HG03432 (cell line): ENCODE results near the gene AUH.
"Not testable (repeated sequence)": the region's sequence is repeated elsewhere in the genome, so short reads cannot be mapped to it uniquely, and the experiment has no call there.

ENCODE experiments used
- ATAC-seq: cut with Tn5 transposase; IDR thresholded peaks from one replicate; pipeline ENCODE4 v1.9.1; 2021; ENCODE audit warnings: mild to moderate bottlenecking, moderate library complexity; ENCODE audit not compliant: unreplicated experiment

Gene AUH

GRCh38 chr9:91361291-91362050, at the start of gene AUH:
AUH (minus strand) TSS chr9:91361918; CDS start chr9:91361889, 29 bp downstream.
- peak; percentile 93 for ATAC-seq

- no peak for ATAC-seq
Measured at GRCh38 chr9:91411096-91411771, 49.5 kb upstream of the AUH start.

GRCh38 chr9:91410161-91410560, 48.4 kb upstream of the AUH start:
- no peak for ATAC-seq

GRCh38 chr9:91408475-91408874, 46.8 kb upstream of the AUH start:
- no peak for ATAC-seq

GRCh38 chr9:91407580-91408318, 46.0 kb upstream of the AUH start:
- no peak for ATAC-seq

DNA sequence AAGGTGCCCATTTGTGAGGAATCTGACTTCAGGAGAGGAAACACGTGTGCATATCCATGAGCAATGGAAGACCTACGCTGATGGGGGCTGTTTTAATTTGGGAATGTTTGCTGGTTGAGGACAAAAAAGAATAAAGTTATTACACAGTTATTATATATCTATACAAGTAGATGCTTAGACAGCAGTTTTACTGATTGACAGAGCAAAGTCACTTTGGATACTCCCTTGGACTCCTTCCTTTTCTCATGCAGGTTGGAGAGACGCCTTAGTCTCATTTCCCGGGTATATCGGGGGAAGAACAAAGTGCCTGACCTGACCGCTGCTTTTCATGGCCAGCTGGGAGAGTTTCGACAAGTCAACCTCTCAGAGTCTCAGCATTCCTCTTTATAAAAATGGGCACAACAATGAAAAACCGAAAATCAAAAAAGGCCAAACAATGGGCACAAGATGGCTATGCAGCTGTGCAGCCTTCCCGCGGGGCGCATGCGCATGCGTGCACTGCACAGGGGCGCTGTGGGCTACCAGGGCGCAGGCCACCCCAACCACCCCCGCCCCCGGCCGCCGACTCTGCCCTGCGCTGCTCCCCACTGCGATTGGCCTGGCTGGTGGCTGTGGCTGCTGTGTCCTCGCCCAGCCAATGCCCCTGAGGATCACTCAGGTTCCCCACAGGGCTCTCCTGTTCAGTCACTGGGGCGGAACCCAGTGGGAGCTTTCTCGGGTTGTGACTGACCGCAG, 43.8 kb upstream of the AUH start:
- ATAC-seq = no peak

DNA sequence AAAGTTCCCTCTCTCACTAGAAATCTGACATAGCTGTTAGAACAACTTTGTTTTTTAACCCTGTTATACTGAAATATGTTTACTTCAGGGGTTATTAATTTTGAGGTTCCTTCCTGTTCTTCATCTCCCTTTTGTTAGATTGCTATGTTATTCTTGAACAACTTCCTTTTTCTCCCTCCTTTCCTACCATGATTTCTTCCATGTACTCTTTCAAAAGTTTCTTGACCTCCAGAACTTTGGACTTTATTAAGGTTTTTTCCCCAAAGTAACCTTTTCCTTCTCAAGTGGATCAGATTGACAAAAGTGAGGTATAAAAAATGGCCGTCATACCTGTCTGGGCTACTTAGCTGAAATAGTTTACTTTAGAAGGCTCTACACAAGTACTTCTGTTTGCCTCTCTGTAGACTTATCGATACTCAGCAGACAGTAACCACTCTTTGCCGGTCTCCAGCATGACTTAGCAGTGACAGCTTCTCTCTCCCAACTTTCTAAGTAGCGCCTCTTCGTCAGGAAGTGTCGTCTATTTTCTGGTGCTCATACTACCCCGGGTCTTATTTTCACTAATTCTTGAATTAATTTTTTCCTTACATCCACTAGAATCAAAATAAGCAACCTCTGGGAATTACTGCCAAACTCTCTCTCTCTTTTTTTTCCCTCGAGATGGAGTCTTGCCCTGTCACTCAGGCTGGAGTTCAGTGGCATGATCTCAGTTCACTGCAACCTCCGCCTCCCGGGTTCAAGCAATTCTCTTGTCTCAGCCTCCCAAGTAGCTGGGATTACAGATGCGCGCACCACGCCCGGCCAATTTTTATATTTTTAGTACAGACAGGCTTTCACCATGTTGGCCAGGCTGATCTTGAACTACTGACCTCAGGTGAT, 42.2 kb upstream of the AUH start:
- no peak for ATAC-seq

DNA sequence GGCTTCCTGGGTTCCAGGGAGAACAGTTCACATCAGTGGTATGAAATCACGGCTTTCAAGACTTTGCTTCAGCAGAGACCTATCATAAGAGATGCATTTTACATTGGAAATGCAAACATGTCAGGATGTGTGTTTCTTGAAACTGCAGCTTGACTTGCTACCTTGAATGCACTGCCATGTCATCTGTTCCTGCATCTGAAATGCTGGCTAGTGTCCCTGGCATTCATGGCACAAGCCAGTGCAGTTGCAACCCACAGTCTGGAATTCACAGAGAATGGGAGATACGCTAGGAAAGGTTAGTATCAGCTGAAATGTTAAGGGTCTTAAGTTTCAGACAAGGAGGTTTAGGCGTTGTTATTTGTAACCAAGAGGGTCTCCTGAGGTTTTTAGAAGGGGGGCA, 37.2 kb upstream of the AUH start:
- no peak for ATAC-seq

DNA sequence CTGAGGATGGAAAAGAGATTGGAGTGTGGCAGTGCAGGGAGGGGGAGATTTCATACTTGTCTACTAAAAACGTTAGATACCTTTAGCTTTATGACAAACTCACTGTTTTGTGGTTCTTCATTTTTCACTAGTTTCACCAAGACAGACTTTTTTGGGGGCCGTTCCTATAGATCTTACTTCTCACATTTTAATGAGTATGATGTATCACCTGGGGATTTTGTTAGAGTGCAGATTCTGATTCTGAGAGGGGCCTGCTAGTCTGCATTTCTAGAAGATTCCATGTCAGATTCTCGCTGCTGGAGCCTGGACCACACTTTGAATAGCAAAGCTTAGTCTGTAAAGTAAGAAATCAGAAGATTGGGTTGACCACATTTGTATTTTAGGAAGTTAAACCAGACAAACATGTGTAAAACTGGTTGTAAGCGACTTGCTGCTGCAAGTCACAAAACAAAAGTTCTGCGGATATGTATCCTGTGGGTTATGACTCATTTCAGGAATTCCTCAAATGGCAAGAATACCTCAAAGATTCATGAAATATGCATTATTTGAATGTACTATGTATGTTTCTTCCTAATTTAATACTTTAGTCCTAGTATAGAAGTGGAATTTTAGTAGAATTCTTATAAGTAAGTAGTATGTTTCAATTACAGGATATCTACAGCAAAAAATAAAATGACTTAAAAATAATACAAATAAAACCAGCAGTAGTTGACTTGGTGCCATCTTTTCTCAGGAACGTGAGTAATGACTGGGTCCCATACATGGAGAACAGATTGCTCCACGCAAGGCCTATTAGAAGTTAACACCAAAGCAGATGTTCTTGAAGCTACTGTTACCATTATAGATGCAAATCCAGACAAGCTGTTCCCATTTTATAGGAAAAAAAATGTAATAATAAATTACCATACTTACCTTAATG, 34.1 kb upstream of the AUH start:
- peak; percentile 69 for ATAC-seq

GRCh38 chr9:91395106-91395552, 33.4 kb upstream of the AUH start:
- ATAC-seq = no peak

DNA sequence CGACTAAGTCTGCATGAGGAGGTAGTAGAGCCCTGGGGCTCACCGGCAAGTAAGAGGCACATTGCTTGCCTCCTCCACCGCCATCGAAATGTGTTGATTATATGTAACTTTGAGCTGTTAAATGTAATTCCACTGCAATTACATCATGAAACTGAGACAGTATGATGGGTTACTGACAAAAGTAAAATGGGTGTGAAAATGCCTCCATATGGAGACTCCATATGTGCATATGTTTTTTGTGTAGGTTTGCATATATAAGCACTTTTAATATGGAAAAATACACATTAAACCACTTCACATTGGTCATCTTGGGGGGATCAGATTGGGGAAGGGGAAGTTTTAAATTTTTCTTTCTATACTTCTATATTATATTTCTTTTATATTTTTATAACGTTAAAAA, 32.1 kb upstream of the AUH start:
- ATAC-seq = no peak

DNA sequence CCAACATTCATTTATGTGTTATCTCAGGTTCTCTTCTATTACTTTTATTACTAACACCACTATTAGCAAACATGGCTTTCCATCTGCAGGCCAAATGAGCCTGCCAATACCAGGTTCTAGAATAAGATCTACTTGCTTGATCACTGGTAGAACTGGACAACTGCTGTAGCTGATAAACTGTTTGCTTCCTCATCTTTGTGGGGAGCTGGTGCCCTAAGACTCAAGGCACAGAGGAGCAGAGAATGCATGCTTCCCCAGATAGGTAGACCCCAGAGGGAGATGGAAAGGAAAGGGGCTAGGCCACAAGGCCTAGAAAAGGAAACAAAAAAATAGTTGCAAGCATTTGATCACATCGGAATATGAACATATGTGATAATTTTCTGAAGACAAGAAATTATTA, 30.7 kb upstream of the AUH start:
- ATAC-seq = no peak

GRCh38 chr9:91391818-91392217, 30.1 kb upstream of the AUH start:
- no peak for ATAC-seq

DNA sequence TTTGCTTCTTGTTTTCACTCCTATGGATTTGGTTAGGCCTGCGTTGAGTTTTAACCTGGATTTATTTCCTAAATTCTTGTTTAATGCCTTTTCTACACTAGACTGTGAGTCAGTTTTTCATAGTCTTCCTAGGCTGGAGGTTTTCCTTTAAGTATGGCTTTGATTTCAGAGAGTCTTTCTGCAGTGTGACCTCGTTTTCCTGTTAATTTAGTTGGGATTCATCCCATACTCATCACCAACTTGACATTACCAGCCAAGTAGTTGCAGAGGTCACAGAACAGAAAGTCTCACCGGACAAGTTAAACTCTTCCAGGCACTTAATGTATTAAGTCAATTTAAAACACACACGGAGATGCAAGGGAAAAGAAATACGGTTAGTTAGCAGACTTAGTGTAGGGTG, 29.7 kb upstream of the AUH start:
- no peak for ATAC-seq

GRCh38 chr9:91389686-91390085, 28.0 kb upstream of the AUH start:
- not testable (repeated sequence) for ATAC-seq

GRCh38 chr9:91386765-91387164, 25.0 kb upstream of the AUH start:
- ATAC-seq = no peak

- no peak for ATAC-seq
Measured at GRCh38 chr9:91384954-91385353, 23.2 kb upstream of the AUH start.

DNA sequence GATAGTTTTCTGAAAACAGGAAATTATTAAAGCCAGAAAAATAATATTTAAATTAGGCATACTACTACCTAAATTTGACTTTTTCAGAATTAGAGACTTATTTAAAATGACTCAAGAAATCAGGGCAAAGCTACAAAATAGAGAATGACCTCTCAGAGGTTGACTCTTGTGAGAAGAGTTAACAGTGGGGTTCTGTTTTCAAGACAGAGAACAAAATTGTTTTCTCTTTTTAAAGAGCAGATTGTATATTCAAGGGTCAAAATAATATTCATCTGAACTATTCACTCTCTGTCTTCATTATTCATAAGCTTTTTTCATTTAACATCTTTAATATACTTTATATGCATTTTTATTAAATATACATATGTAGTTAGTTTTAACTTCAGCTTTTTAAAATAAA, 21.9 kb upstream of the AUH start:
- ATAC-seq = no peak

DNA sequence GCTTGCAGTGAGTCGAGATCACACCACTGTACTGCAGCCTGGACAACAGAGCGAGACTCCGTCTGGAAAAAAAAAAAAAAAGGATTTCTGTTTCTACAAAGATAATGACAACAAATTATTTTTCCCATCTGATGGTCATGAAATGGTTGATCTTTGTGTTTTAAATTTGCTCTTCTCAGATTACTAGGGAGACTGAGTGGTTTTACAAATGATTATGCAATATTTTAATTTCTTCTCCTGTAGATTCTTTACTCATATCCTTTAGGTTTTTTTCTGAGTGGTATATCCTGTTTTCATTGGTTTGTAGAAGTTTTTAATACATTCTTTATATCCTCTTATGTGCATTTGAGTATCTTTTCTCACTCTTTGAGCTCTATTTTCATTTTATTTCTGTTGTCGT, 20.6 kb upstream of the AUH start:
- no peak for ATAC-seq
